Choroid plexus epithelial cell (primary cell): ENCODE results near the gene SPOCK1.

ENCODE experiments used
- DNase-seq: peaks from one replicate; pipeline ENCODE4 v3.0.0-alpha.2; 2010; ENCODE audit warnings: low read depth
- H3K4me3 ChIP-seq: 2 replicates; pipeline ENCODE4 v1.5.1; 2011; ENCODE audit warnings: low read depth, mild to moderate bottlenecking, control low read depth, low read length, moderate library complexity
- CTCF ChIP-seq: conservative IDR thresholded peaks from 2 replicates; pipeline ENCODE4 v1.5.1; 2011; ENCODE audit warnings: low read depth, mild to moderate bottlenecking, control low read depth, inconsistent platforms, low read length, moderate library complexity

SPOCK1 gene

GRCh38 chr5:137448868-137449267 lies 50.3 kb downstream of the SPOCK1 start:
- no peak for TF ChIP-seq CTCF
- H3K4me3 ChIP-seq = no peak overlapping the region
- DNase-seq = no peak

GRCh38 chr5:137446615-137447014 lies 52.5 kb downstream of the SPOCK1 start:
- no peak for TF ChIP-seq CTCF
- H3K4me3 ChIP-seq = no peak overlapping the region
- DNase-seq = no peak

- no peak overlapping the region for H3K4me3 ChIP-seq
- TF ChIP-seq CTCF = no peak
- no peak for DNase-seq
These were observed 53.0 kb downstream of the SPOCK1 start for GRCh38 chr5:137446151-137446550.

- H3K4me3 ChIP-seq = no peak overlapping the region
- no peak for DNase-seq
- no peak for TF ChIP-seq CTCF
These were observed 56.5 kb downstream of the SPOCK1 start for GRCh38 chr5:137442660-137443059.

- TF ChIP-seq CTCF = no peak
- no peak for DNase-seq
- no peak overlapping the region for H3K4me3 ChIP-seq
These were observed 57.6 kb downstream of the SPOCK1 start for GRCh38 chr5:137441476-137441875.

- no peak for TF ChIP-seq CTCF
- H3K4me3 ChIP-seq = no peak overlapping the region
- no peak for DNase-seq
These were observed 58.3 kb downstream of the SPOCK1 start for GRCh38 chr5:137440795-137441194.

- TF ChIP-seq CTCF = no peak
- DNase-seq = no peak
- H3K4me3 ChIP-seq = no peak overlapping the region
These were observed 59.5 kb downstream of the SPOCK1 start for GRCh38 chr5:137439645-137440044.
